Neural cell (in vitro differentiated cells): ENCODE measurements around the gene TGFBR2. TPM values are rescaled to one million over a fixed set of nuclear protein-coding genes. Genes with fewer than 3 reads are reported as not detected.
"Not testable (repeated sequence)": the region's sequence is repeated elsewhere in the genome, so short reads cannot be mapped to it uniquely, and the experiment has no call there.

ENCODE experiments used
- H2AFZ ChIP-seq: fragments of 200-600, 300-800 bp; sonication (generic), shearing (Covaris generic); 2 replicates; pipeline ENCODE4 v1.6.0; 2014; ENCODE audit warnings: low read depth, mild to moderate bottlenecking, antibody characterized with exemption, low read length, moderate library complexity
- H3F3A ChIP-seq: fragments of 200-600 bp; shearing (Covaris generic); 2 replicates; pipeline ENCODE4 v1.6.1; 2016; ENCODE audit warnings: mild to moderate bottlenecking, moderate library complexity, mixed read lengths, antibody characterized with exemption, low read length; ENCODE audit not compliant: insufficient read depth, poor library complexity, severe bottlenecking
- H3K27ac ChIP-seq: fragments of 200-600, 300-800 bp; sonication (generic), shearing (Covaris generic); 2 replicates; pipeline ENCODE4 v1.5.1; 2014; ENCODE audit warnings: mild to moderate bottlenecking, low read length, moderate library complexity
- H3K27me3 ChIP-seq: fragments of 300-800, 200-600 bp; sonication (generic), shearing (Covaris generic); 2 replicates; pipeline ENCODE4 v1.6.0; 2014; ENCODE audit warnings: mild to moderate bottlenecking, low read depth, low read length, moderate library complexity; ENCODE audit not compliant: insufficient read depth
- H3K36me3 ChIP-seq: fragments of 300-800, 200-600 bp; sonication (generic), shearing (Covaris generic); 2 replicates; pipeline ENCODE4 v1.5.1; 2014; ENCODE audit warnings: mild to moderate bottlenecking, antibody characterized with exemption, low read length, moderate library complexity; ENCODE audit not compliant: insufficient read depth
- H3K4me2 ChIP-seq: fragments of 300-800, 200-600 bp; sonication (generic), shearing (Covaris generic); 2 replicates; pipeline ENCODE4 v1.6.0; 2014; ENCODE audit warnings: mild to moderate bottlenecking, low read length
- H3K4me3 ChIP-seq: fragments of 300-800, 200-600 bp; sonication (generic), shearing (Covaris generic); 2 replicates; pipeline ENCODE4 v1.5.1; 2014; ENCODE audit warnings: mild to moderate bottlenecking, low read length, moderate library complexity
- H3K79me2 ChIP-seq: fragments of 200-600 bp; shearing (Covaris generic); replicated peaks from 2 replicates; pipeline ENCODE4 v1.6.0; 2014; ENCODE audit warnings: mild to moderate bottlenecking, low read length, moderate library complexity; ENCODE audit not compliant: insufficient read depth
- H3K9ac ChIP-seq: fragments of 300-800, 200-600 bp; sonication (generic), shearing (Covaris generic); 2 replicates; pipeline ENCODE4 v1.6.1; 2016; ENCODE audit warnings: mild to moderate bottlenecking, low read length, mixed read lengths
- H3K9me2 ChIP-seq: fragments of 200-600 bp; shearing (Covaris generic); 2 replicates; pipeline ENCODE4 v1.6.1; 2016; ENCODE audit warnings: mild to moderate bottlenecking, low read length, mixed read lengths; ENCODE audit not compliant: insufficient read depth
- H3K9me3 ChIP-seq: fragments of 200-600, 300-800 bp; sonication (generic), shearing (Covaris generic); 2 replicates; pipeline ENCODE4 v1.6.1; 2016; ENCODE audit warnings: mild to moderate bottlenecking, mixed run types, low read length, moderate library complexity, mixed read lengths
- H4K20me1 ChIP-seq: fragments of 200-600 bp; shearing (Covaris generic); 2 replicates; pipeline ENCODE4 v1.6.1; 2016; ENCODE audit warnings: mild to moderate bottlenecking, mixed run types; ENCODE audit not compliant: insufficient read depth
- EP300 ChIP-seq: fragments of 450-650 bp; conservative IDR thresholded peaks from 2 replicates; pipeline ENCODE4 v1.6.1; 2014; ENCODE audit warnings: antibody characterized with exemption, mild to moderate bottlenecking, moderate library complexity; ENCODE audit not compliant: poor library complexity, severe bottlenecking
- EZH2 ChIP-seq: fragments of 200-600, 300-800 bp; shearing (Covaris generic), sonication (generic); IDR thresholded peaks from 2 replicates; pipeline ENCODE4 v1.6.1; 2014; ENCODE audit warnings: antibody characterized with exemption, low read length, borderline replicate concordance, mild to moderate bottlenecking; ENCODE audit not compliant: insufficient read depth, poor library complexity, severe bottlenecking
- MXI1 ChIP-seq: fragments of 450-650 bp; conservative IDR thresholded peaks from 2 replicates; pipeline ENCODE4 v1.6.1; 2014; ENCODE audit warnings: antibody characterized with exemption, mild to moderate bottlenecking; ENCODE audit not compliant: poor library complexity, severe bottlenecking
- POLR2AphosphoS5 ChIP-seq: IDR thresholded peaks from 2 replicates; pipeline ENCODE4 v1.6.1; 2012
- RAD21 ChIP-seq: fragments of 450-650 bp; conservative IDR thresholded peaks from 2 replicates; pipeline ENCODE4 v1.6.1; 2014; ENCODE audit warnings: antibody characterized with exemption, mild to moderate bottlenecking, moderate library complexity
- SMC3 ChIP-seq: fragments of 450-650 bp; conservative IDR thresholded peaks from 2 replicates; pipeline ENCODE4 v1.6.1; 2014; ENCODE audit warnings: antibody characterized with exemption, mild to moderate bottlenecking, moderate library complexity; ENCODE audit not compliant: poor library complexity
- TAF1 ChIP-seq: IDR thresholded peaks from 2 replicates; pipeline ENCODE4 v1.6.1; 2012; ENCODE audit warnings: low read depth
- polyA plus RNA-seq: library from polyadenylated mRNA; depleted of rRNA; stranded (reverse); fragments of >200 nt; gene quantifications from 2 replicates; pipeline ENCODE4 v1.2.3, GENCODE V29; 2014
- TF ChIP-seq, protein P1 (sequence below): IDR thresholded peaks from 2 replicates; pipeline ENCODE4 v1.6.1; 2012; ENCODE audit warnings: borderline replicate concordance
- TF ChIP-seq, protein P2 (sequence below): fragments of 450-650 bp; IDR thresholded peaks from 2 replicates; pipeline ENCODE4 v1.5.1; 2014; ENCODE audit warnings: antibody characterized with exemption, mild to moderate bottlenecking, moderate library complexity; ENCODE audit not compliant: poor library complexity, severe bottlenecking

TGFBR2 gene
- polyA plus RNA-seq, 1 donor from 2014 or later: not detected

DNA sequence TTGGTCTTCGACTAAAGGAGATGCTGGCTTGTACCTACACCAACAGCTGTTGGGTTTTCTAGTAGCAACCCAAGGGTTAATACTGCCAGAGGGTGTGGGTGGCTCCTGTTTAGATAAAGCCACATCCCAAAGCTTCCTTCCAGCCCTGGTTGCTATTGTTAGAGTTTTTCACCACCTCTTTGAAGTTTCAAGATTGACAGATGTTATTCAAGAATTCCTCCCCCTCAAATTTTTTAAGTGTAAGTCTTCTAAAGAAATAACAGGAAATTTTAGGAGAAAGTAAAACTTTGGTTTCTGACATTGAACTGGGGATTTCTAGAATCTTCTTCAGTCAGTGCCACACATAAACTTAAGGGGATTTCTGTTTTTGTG, 60.9 kb downstream of the TGFBR2 start:
- no peak overlapping the region for H2AFZ ChIP-seq
- no peak overlapping the region for H3K4me3 ChIP-seq
- no peaks in the 10 kb centered on the region for H4K20me1 ChIP-seq
- no peaks in the 10 kb centered on the region for H3F3A ChIP-seq
- no peaks in the 10 kb centered on the region for H3K36me3 ChIP-seq
- H3K9me3 ChIP-seq: no peaks in the 10 kb centered on the region
- no peak overlapping the region for H3K27ac ChIP-seq
- H3K79me2 ChIP-seq: no peaks in the 10 kb centered on the region
- H3K9me2 ChIP-seq: peaks cover under 1% of the 10 kb centered on the region
- H3K27me3 ChIP-seq: no peaks in the 10 kb centered on the region
- TF ChIP-seq, protein P1, sequence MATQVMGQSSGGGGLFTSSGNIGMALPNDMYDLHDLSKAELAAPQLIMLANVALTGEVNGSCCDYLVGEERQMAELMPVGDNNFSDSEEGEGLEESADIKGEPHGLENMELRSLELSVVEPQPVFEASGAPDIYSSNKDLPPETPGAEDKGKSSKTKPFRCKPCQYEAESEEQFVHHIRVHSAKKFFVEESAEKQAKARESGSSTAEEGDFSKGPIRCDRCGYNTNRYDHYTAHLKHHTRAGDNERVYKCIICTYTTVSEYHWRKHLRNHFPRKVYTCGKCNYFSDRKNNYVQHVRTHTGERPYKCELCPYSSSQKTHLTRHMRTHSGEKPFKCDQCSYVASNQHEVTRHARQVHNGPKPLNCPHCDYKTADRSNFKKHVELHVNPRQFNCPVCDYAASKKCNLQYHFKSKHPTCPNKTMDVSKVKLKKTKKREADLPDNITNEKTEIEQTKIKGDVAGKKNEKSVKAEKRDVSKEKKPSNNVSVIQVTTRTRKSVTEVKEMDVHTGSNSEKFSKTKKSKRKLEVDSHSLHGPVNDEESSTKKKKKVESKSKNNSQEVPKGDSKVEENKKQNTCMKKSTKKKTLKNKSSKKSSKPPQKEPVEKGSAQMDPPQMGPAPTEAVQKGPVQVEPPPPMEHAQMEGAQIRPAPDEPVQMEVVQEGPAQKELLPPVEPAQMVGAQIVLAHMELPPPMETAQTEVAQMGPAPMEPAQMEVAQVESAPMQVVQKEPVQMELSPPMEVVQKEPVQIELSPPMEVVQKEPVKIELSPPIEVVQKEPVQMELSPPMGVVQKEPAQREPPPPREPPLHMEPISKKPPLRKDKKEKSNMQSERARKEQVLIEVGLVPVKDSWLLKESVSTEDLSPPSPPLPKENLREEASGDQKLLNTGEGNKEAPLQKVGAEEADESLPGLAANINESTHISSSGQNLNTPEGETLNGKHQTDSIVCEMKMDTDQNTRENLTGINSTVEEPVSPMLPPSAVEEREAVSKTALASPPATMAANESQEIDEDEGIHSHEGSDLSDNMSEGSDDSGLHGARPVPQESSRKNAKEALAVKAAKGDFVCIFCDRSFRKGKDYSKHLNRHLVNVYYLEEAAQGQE: no peak
- no peak for TF ChIP-seq RAD21
- TF ChIP-seq, protein P2, sequence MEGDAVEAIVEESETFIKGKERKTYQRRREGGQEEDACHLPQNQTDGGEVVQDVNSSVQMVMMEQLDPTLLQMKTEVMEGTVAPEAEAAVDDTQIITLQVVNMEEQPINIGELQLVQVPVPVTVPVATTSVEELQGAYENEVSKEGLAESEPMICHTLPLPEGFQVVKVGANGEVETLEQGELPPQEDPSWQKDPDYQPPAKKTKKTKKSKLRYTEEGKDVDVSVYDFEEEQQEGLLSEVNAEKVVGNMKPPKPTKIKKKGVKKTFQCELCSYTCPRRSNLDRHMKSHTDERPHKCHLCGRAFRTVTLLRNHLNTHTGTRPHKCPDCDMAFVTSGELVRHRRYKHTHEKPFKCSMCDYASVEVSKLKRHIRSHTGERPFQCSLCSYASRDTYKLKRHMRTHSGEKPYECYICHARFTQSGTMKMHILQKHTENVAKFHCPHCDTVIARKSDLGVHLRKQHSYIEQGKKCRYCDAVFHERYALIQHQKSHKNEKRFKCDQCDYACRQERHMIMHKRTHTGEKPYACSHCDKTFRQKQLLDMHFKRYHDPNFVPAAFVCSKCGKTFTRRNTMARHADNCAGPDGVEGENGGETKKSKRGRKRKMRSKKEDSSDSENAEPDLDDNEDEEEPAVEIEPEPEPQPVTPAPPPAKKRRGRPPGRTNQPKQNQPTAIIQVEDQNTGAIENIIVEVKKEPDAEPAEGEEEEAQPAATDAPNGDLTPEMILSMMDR: no peak
- TF ChIP-seq MXI1: no peak
- no peak for TF ChIP-seq TAF1
- no peak for TF ChIP-seq EP300
- TF ChIP-seq POLR2AphosphoS5: no peak
- TF ChIP-seq EZH2: no peak
- no peak for TF ChIP-seq SMC3
- H3K4me2 ChIP-seq: no peak overlapping the region
- no peak overlapping the region for H3K9ac ChIP-seq

DNA sequence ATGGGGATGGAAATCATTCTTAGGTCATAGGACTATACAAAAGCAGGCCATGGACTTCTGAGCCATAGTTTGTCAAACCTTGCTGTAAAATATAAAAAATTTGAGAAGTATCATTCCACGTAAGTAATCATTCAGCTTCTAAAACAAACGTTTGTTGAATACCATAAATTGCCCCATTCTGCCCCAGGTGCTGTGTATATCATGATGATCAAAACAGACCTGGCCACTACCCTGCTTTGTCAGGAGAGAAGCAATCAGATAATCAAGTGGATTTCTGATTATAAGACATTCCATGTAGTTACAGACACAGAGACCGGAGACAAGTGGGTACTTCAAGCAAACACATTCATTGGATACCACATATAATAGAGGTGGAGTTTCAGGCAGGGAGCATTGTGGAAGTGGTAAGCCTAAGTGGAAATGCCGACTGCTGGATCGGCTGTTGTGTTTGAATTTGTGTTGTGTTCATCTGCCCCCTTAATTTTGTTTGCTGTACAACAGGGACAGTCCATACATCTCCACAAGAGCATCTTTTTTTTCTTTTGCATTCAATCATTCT, 61.7 kb downstream of the TGFBR2 start:
- Histone ChIP-seq H3K27me3 (no peaks in the 10 kb centered on the region), H3K9ac (no peak overlapping the region), H3K27ac (no peak overlapping the region), H3K79me2 (no peaks in the 10 kb centered on the region), H3K9me3 (no peaks in the 10 kb centered on the region), H3K9me2 (no peaks in the 10 kb centered on the region), H3K4me3 (no peak overlapping the region), H3F3A (no peaks in the 10 kb centered on the region), H4K20me1 (no peaks in the 10 kb centered on the region), H3K4me2 (no peak overlapping the region), H2AFZ (no peak overlapping the region), H3K36me3 (no peaks in the 10 kb centered on the region)
- TF ChIP-seq EP300 (no peak), SMC3 (no peak), TAF1 (no peak), RAD21 (no peak), POLR2AphosphoS5 (no peak), MXI1 (no peak), EZH2 (no peak)
- TF ChIP-seq, protein P1: no peak
- TF ChIP-seq, protein P2: no peak

DNA sequence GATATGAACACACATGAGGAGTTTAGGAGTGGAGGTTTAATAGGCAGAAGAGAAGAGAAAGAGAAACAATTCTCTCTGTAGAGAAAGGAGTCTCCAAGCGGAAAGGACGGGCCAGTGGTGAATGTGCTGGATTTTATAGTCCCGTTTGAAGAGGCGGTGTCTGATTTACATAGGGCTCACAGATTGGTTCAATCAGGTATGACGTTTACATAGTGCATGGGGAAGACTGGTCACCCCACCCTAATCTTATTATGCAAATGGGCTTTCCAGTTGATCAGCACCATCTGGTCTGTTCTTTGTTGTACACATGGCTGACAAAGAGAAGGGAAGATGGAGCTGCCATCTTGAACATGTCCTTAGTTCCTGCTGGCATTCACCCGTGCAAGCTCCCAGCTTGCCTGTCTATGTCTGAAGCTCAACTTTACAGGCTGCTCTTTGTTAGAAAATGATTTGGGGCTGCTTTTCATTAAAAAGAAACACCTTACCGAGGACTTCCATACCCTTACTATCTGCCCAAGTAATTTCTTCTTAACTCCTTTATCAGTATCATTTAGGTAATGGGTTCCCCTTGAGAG, 63.0 kb downstream of the TGFBR2 start:
- not testable (repeated sequence) for H4K20me1 ChIP-seq, H3K4me3 ChIP-seq, H3K9me2 ChIP-seq, H3K9me3 ChIP-seq, H3F3A ChIP-seq, H3K4me2 ChIP-seq, H3K27ac ChIP-seq, H3K36me3 ChIP-seq, H3K79me2 ChIP-seq, H3K9ac ChIP-seq, H2AFZ ChIP-seq, H3K27me3 ChIP-seq
